Measurements from ENCODE around the gene WRAP53. TPM values are rescaled to one million over a fixed set of nuclear protein-coding genes. Genes with fewer than 3 reads are reported as not detected.

WRAP53 gene
- total RNA-seq, 4 donors from 2014 or later, result 3.5 to 6.8 (median 4.3) TPM

DNA sequence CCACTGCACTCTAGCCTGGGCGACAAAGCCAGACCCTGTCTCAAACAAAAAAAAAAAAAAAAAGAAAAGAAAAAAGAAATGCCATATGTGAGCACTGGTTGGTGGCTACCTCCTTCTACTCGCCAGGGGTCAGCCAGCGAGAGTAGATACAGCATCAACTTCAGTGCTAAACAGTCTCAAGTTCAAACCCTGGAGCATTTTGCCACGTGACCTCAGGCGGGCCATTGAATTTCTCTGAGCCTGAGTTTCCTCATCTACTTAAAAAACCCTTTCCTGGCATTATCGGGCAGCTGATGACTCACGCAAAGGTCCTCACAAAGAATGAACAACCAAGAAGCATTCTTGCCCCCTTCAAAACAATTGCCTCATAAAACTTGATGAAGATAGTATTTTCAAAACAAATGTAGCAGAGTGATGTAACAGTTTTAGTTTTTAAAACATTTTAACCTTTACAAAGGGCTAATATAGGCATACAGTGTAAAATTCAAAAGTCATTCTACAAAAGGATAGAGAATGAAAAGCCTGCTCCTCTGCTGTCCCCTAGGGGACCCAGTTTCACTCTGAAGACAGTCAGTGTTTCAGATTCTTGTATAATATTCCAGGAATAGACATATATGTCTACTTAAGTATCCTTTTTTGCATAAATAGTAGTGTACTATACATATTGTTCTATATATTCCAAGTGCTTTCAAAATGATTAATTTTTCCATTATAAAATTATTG is 57.6 kb downstream of the WRAP53 start:
- peak; percentile 43 for ATAC-seq (ENCODE audit: low FRiP score)
- TF ChIP-seq, protein P1, sequence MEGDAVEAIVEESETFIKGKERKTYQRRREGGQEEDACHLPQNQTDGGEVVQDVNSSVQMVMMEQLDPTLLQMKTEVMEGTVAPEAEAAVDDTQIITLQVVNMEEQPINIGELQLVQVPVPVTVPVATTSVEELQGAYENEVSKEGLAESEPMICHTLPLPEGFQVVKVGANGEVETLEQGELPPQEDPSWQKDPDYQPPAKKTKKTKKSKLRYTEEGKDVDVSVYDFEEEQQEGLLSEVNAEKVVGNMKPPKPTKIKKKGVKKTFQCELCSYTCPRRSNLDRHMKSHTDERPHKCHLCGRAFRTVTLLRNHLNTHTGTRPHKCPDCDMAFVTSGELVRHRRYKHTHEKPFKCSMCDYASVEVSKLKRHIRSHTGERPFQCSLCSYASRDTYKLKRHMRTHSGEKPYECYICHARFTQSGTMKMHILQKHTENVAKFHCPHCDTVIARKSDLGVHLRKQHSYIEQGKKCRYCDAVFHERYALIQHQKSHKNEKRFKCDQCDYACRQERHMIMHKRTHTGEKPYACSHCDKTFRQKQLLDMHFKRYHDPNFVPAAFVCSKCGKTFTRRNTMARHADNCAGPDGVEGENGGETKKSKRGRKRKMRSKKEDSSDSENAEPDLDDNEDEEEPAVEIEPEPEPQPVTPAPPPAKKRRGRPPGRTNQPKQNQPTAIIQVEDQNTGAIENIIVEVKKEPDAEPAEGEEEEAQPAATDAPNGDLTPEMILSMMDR (IDR thresholded peaks at IDR 0.05), result no peak
- peak; percentile 31 for DNase-seq (ENCODE audit: low spot score)

DNA sequence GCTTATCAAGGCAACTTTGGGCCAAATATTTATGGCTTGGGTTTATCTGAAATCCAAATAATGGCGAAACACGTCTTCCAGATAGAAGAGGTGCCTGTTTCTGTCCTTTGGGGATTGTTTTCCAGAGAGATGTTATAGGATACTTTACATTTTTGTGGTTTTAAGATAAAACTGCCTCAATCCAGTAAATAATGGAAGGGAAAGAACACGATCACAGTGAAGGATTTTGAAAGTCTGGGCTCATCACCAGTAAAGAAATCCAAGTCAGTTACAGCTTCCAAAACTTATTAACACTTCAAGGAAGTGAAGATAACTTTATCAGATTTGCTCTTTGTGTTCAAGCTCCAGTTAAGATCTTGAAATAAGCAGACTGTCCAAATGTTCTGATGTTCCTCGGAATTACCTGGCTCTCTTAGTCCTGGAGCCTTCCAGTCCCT is 59.4 kb downstream of the WRAP53 start:
- TF ChIP-seq, protein P1 (IDR thresholded peaks at IDR 0.05), result no peak
- ATAC-seq (ENCODE audit: low FRiP score), result no peak
- DNase-seq (ENCODE audit: low spot score), result no peak

DNA sequence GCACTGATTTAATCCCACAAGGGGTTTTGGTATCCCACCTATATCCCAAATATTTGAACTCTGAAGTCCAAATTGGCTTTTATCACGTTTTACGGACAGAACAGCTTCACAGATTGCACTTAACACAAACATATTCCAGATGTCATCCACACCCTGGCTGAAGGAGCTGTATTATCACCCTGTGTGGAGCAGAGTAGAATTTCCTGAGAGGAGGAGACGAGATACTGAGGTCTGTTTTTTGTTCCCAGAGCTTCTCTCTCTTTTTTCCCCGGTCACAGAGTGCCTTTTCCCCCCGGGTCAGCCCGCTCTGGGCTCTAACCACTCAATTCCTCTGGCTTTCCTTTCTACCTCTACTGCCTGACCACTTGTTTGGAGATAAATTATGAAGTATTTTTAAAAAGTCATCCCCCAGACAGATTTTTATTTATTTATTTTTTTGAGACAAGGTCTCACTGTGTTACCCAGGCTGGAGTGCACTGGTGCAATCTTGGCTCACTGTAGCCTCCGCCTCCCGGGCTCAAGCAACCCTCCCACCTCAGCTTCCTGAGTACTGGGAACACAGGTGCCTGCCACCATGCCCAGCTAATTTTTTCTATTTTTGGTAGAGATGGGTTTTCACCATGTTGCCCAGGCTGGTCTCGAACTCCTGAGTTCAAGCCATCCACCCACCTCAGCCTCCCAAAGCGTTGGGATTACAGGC is 59.9 kb downstream of the WRAP53 start:
- ATAC-seq (ENCODE audit: low FRiP score) (no peak), DNase-seq (ENCODE audit: low spot score) (no peak)
- TF ChIP-seq, protein P1 (IDR thresholded peaks at IDR 0.05), result no peak

DNA sequence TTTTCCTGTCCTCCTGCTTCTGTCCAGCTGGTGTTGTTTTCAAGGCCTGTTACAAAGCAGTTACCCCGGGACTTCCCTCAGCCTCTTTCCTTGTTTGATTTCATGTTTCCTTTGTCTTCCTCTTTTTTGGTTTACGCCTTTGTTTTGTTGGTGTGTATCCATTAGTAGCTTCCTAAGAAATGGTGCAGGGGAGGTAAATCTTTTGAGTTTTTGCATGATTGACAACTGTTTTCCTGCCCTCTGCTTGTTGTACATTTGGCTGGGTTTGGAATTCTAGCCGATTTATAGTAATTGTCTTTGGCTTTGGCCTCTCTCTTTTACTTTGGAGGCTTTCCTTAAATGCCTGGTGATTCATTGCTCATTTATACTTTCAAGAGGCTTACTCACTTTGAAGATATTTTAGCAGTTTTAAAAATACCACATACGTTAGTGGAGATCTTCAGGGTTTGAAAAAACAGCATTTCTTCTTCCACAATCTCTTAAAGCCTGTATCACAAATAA is 62.1 kb downstream of the WRAP53 start:
- peak; percentile 43 for ATAC-seq (ENCODE audit: low FRiP score)
- TF ChIP-seq, protein P1 (IDR thresholded peaks at IDR 0.05), result no peak
- DNase-seq (ENCODE audit: low spot score), result no peak

Other genes starting within 250 kb of the WRAP53 start
- gene FGF11, start 249.0 kb upstream of the WRAP53 start, total RNA-seq, result 1 to 10 TPM in 3 of 4 donors, under 1 TPM in 1; 0.72 to 1.9 (median 1.7) TPM
- 10 to 100 TPM in 1 of 4 donors, 1 to 10 TPM in 3; 3.0 to 10.9 (median 7.4) TPM for gene CHRNB1, start 243.4 kb upstream of the WRAP53 start, total RNA-seq
- gene ZBTB4, start 208.8 kb upstream of the WRAP53 start, total RNA-seq, result 10 to 100 TPM; 27.5 to 57.9 (median 38.5) TPM
- not detected for gene SLC35G6, start 207.0 kb upstream of the WRAP53 start, total RNA-seq
- 10 to 100 TPM; 57.1 to 99.2 (median 77.1) TPM for gene POLR2A, start 204.1 kb upstream of the WRAP53 start, total RNA-seq
- 10 to 100 TPM; 29.2 to 64.5 (median 41.5) TPM for gene TNFSF12, start 139.4 kb upstream of the WRAP53 start, total RNA-seq
- gene TNFSF13, start 129.7 kb upstream of the WRAP53 start, total RNA-seq, result 10 to 100 TPM; 24.5 to 70.9 (median 48.3) TPM
- gene SENP3, start 126.6 kb upstream of the WRAP53 start, total RNA-seq, result 10 to 100 TPM; 48.9 to 66.7 (median 59.0) TPM
- 100 to 1,000 TPM in 3 of 4 donors, 10 to 100 TPM in 1; 99.1 to 321 (median 191) TPM for gene CD68, start 108.8 kb upstream of the WRAP53 start, total RNA-seq
- 100 to 1,000 TPM in 3 of 4 donors, 10 to 100 TPM in 1; 86.5 to 144 (median 122) TPM for gene MPDU1, start 104.6 kb upstream of the WRAP53 start, total RNA-seq
- gene SOX15, start 98.4 kb upstream of the WRAP53 start, total RNA-seq, result under 1 TPM in 3 of 4 donors, not detected in 1; 0.56 to 0.95 (median 0.72) TPM
- gene FXR2, start 73.6 kb upstream of the WRAP53 start, total RNA-seq, result 10 to 100 TPM; 17.8 to 30.3 (median 22.7) TPM
- 10 to 100 TPM; 55.5 to 81.3 (median 66.2) TPM for gene SAT2, start 60.7 kb upstream of the WRAP53 start, total RNA-seq
- 1 to 10 TPM in 1 of 4 donors, under 1 TPM in 1, not detected in 2; 0.37 to 2.5 TPM for gene SHBG, start 58.3 kb upstream of the WRAP53 start, total RNA-seq
- 1 to 10 TPM in 1 of 4 donors, under 1 TPM in 2, not detected in 1; 0.28 to 1.4 (median 0.48) TPM for gene ATP1B2, start 37.6 kb upstream of the WRAP53 start, total RNA-seq
- gene TP53, start 987 bp upstream of the WRAP53 start, total RNA-seq, result 10 to 100 TPM; 18.1 to 26.3 (median 19.3) TPM
- gene EFNB3, start 16.7 kb downstream of the WRAP53 start, total RNA-seq, result 1 to 10 TPM in 3 of 4 donors, under 1 TPM in 1; 0.47 to 4.3 (median 2.4) TPM
- under 1 TPM; 0.19 to 0.95 (median 0.65) TPM for gene DNAH2, start 29.3 kb downstream of the WRAP53 start, total RNA-seq
- gene KDM6B, start 145.7 kb downstream of the WRAP53 start, total RNA-seq, result 10 to 100 TPM in 3 of 4 donors, 1 to 10 TPM in 1; 4.8 to 52.8 (median 34.6) TPM
- gene TMEM88, start 166.6 kb downstream of the WRAP53 start, total RNA-seq, result 10 to 100 TPM; 20.2 to 99.9 (median 24.6) TPM
- 100 to 1,000 TPM in 1 of 4 donors, 10 to 100 TPM in 3; 61.2 to 209 (median 68.2) TPM for gene NAA38, start 169.1 kb downstream of the WRAP53 start, total RNA-seq
- 10 to 100 TPM in 1 of 4 donors, 1 to 10 TPM in 3; 9.0 to 33.5 (median 9.3) TPM for gene CYB5D1, start 169.5 kb downstream of the WRAP53 start, total RNA-seq
- gene CHD3, start 200.3 kb downstream of the WRAP53 start, total RNA-seq, result 10 to 100 TPM; 47.0 to 77.6 (median 57.3) TPM
- 10 to 100 TPM in 2 of 4 donors, 1 to 10 TPM in 2; 4.1 to 19.1 (median 9.7) TPM for gene RNF227, start 227.8 kb downstream of the WRAP53 start, total RNA-seq
- gene KCNAB3, start 241.4 kb downstream of the WRAP53 start, total RNA-seq, result 1 to 10 TPM; 1.6 to 2.9 (median 2.6) TPM
- 10 to 100 TPM; 30.0 to 73.3 (median 48.3) TPM for gene TRAPPC1, start 243.5 kb downstream of the WRAP53 start, total RNA-seq
- gene CNTROB, start 243.7 kb downstream of the WRAP53 start, total RNA-seq, result 10 to 100 TPM; 14.8 to 24.7 (median 19.8) TPM